Caco-2 (cell line): ENCODE results near the gene CCR5AS.

Experiments used
- BruUV-seq: library from RNA; stranded (reverse); fragments of 400-500 nt; replicated peaks from 2 replicates; lab custom pipeline; 2021; lab: Mats Ljungman, UMichigan
- CTCF ChIA-PET: fragments of 300-600 bp; sonication (Branson Sonifier 250); formaldehyde crosslinking; loops from one replicate; lab custom pipeline; 2022; ENCODE audit warnings: antibody characterized with exemption; lab: Charles Lee
- POLR2A ChIA-PET: fragments of 300-600 bp; sonication (Branson Sonifier 250); formaldehyde crosslinking; loops from one replicate; lab custom pipeline; 2022; ENCODE audit warnings: antibody characterized with exemption; lab: Charles Lee
- DNase-seq, 2 experiments: peaks; one replicate each; pipeline versions ENCODE4 v3.0.0 to v3.0.0-alpha.2; 2020 to 2022
- H3K27me3 ChIP-seq: replicated peaks from 2 replicates; pipeline ENCODE4 v1.6.0; 2011; ENCODE audit warnings: low read length; ENCODE audit not compliant: control insufficient read depth, insufficient read depth
- H3K36me3 ChIP-seq: 2 replicates; pipeline ENCODE4 v1.5.1; 2011; ENCODE audit warnings: low read length; ENCODE audit not compliant: control insufficient read depth, insufficient read depth
- H3K4me1 ChIP-seq: fragments of 250-450 bp; sonication (Bioruptor Pico); 2 replicates; pipeline ENCODE4 v1.5.1; 2020; ENCODE audit warnings: mild to moderate bottlenecking
- H3K4me3 ChIP-seq: 2 replicates; pipeline ENCODE4 v1.5.1; 2011; ENCODE audit warnings: low read depth, mild to moderate bottlenecking, control low read depth, low read length
- H3K9me3 ChIP-seq: fragments of 250-450 bp; sonication (Bioruptor Pico); 2 replicates; pipeline ENCODE4 v1.5.1; 2020; ENCODE audit warnings: mild to moderate bottlenecking, moderate library complexity
- H3K27ac Mint-ChIP-seq: one replicate; pipeline ENCODE4 v1.8.0; 2022; ENCODE audit warnings: mixed read lengths; ENCODE audit not compliant: unreplicated experiment
- H3K27me3 Mint-ChIP-seq: one replicate; pipeline ENCODE4 v1.8.0; 2022; ENCODE audit warnings: mixed read lengths; ENCODE audit not compliant: insufficient read depth, unreplicated experiment
- H3K36me3 Mint-ChIP-seq: one replicate; pipeline ENCODE4 v1.8.0; 2022; ENCODE audit warnings: mild to moderate bottlenecking, mixed read lengths; ENCODE audit not compliant: insufficient read depth, unreplicated experiment
- H3K4me1 Mint-ChIP-seq: one replicate; pipeline ENCODE4 v1.8.0; 2022; ENCODE audit warnings: low read depth, mixed read lengths; ENCODE audit not compliant: unreplicated experiment
- H3K4me3 Mint-ChIP-seq: one replicate; pipeline ENCODE4 v1.8.0; 2022; ENCODE audit warnings: mild to moderate bottlenecking, moderate library complexity, mixed read lengths; ENCODE audit not compliant: unreplicated experiment
- H3K9me3 Mint-ChIP-seq: one replicate; pipeline ENCODE4 v1.8.0; 2022; ENCODE audit warnings: mixed read lengths; ENCODE audit not compliant: unreplicated experiment
- intact Hi-C: fragments of 100-400 bp; cut with micrococcal nuclease; formaldehyde crosslinking; loops from one replicate; pipeline ENCODE4 v1.10.0; 2022; ENCODE audit not compliant: unreplicated experiment
- TF ChIP-seq, protein P1 (sequence below), 2 experiments: fragments of 200-600 bp in 1 of 2; IDR thresholded peaks; 1 replicate in 1 of 2; 2 replicates in 1 of 2; pipeline versions ENCODE4 v1.5.1 to v1.8.0; 2011 to 2022; ENCODE audit warnings: antibody characterized with exemption in 1 of 2, control low read depth in 1 of 2, inconsistent platforms in 1 of 2, low read depth in 1 of 2, low read length in 1 of 2, mild to moderate bottlenecking in 1 of 2, moderate library complexity in 1 of 2; ENCODE audit not compliant: insufficient read depth in 1 of 2, severe bottlenecking in 1 of 2, unreplicated experiment in 1 of 2

CCR5AS gene

DNA sequence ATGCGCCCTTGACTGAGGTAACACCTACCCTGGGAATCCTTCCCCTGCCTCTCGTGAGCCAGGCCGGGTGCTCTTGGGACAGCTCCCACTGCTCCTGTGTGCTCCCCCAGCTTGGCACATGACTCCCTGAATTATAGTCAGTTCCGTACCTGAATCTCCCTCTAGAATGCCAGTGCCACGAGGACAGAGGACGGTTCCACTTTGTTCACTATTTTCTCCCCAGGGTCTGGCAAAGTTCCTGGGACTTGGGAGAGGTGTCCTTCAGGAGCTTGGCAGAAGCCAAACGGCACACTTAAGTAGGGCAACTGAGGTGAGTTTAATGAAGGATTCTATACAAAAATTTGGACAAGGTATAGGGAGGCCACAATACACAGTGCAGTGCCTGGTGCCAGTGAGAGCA is 9.8 kb downstream of the CCR5AS start:
- Mint-ChIP-seq H3K4me1 (peaks cover 24% of the 10 kb centered on the region), H3K27ac (no peak overlapping the region), H3K27me3 (no peaks in the 10 kb centered on the region), H3K36me3 (peaks cover 5% of the 10 kb centered on the region), H3K9me3 (no peaks in the 10 kb centered on the region), H3K4me3 (no peak overlapping the region)
- no TSS peak for BruUV-seq
- peaks cover 8% of the 10 kb centered on the region for H3K4me1 ChIP-seq
- H3K9me3 ChIP-seq = no peaks in the 10 kb centered on the region
- no peak for DNase-seq
- TF ChIP-seq, protein P1, sequence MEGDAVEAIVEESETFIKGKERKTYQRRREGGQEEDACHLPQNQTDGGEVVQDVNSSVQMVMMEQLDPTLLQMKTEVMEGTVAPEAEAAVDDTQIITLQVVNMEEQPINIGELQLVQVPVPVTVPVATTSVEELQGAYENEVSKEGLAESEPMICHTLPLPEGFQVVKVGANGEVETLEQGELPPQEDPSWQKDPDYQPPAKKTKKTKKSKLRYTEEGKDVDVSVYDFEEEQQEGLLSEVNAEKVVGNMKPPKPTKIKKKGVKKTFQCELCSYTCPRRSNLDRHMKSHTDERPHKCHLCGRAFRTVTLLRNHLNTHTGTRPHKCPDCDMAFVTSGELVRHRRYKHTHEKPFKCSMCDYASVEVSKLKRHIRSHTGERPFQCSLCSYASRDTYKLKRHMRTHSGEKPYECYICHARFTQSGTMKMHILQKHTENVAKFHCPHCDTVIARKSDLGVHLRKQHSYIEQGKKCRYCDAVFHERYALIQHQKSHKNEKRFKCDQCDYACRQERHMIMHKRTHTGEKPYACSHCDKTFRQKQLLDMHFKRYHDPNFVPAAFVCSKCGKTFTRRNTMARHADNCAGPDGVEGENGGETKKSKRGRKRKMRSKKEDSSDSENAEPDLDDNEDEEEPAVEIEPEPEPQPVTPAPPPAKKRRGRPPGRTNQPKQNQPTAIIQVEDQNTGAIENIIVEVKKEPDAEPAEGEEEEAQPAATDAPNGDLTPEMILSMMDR (IDR thresholded peaks at IDR 0.05; ENCODE audit: insufficient read depth in 1 of 2, low read depth in 1 of 2, low read length in 1 of 2, severe bottlenecking in 1 of 2, unreplicated experiment in 1 of 2) = no peak
- ChIA-PET CTCF (no interaction called here), POLR2A (no interaction called here)
- no peaks in the 10 kb centered on the region for H3K27me3 ChIP-seq
- no peak overlapping the region for H3K4me3 ChIP-seq
- intact Hi-C loops = no loop called here
- H3K36me3 ChIP-seq = no peaks in the 10 kb centered on the region

GRCh38 chr3:46395766-46396530 is 10.9 kb downstream of the CCR5AS start:
- no peaks in the 10 kb centered on the region for H3K9me3 Mint-ChIP-seq
- peaks cover 24% of the 10 kb centered on the region for H3K4me1 Mint-ChIP-seq
- intact Hi-C loops = no loop called here
- TF ChIP-seq, protein P1 (IDR thresholded peaks at IDR 0.05; ENCODE audit: insufficient read depth in 1 of 2, low read depth in 1 of 2, low read length in 1 of 2, severe bottlenecking in 1 of 2, unreplicated experiment in 1 of 2) = no peak
- Histone ChIP-seq H3K4me3 (no peak overlapping the region), H3K9me3 (no peaks in the 10 kb centered on the region), H3K4me1 (peaks cover 8% of the 10 kb centered on the region), H3K27me3 (no peaks in the 10 kb centered on the region), H3K36me3 (no peaks in the 10 kb centered on the region)
- no peak overlapping the region for H3K27ac Mint-ChIP-seq
- ChIA-PET CTCF (no interaction called here), POLR2A (no interaction called here)
- H3K36me3 Mint-ChIP-seq = peaks cover 5% of the 10 kb centered on the region
- no peaks in the 10 kb centered on the region for H3K27me3 Mint-ChIP-seq
- DNase-seq = no peak
- H3K4me3 Mint-ChIP-seq = no peak overlapping the region
- BruUV-seq = no TSS peak

GRCh38 chr3:46395210-46395661 is 11.6 kb downstream of the CCR5AS start:
- Histone ChIP-seq H3K36me3 (no peaks in the 10 kb centered on the region), H3K4me1 (peaks cover 8% of the 10 kb centered on the region), H3K9me3 (no peaks in the 10 kb centered on the region), H3K4me3 (no peak overlapping the region), H3K27me3 (no peaks in the 10 kb centered on the region)
- peaks cover 5% of the 10 kb centered on the region for H3K36me3 Mint-ChIP-seq
- no peaks in the 10 kb centered on the region for H3K27me3 Mint-ChIP-seq
- ChIA-PET POLR2A (no interaction called here), CTCF (no interaction called here)
- no peak overlapping the region for H3K4me3 Mint-ChIP-seq
- H3K9me3 Mint-ChIP-seq = no peaks in the 10 kb centered on the region
- DNase-seq = no peak
- intact Hi-C loops = no loop called here
- BruUV-seq = no TSS peak
- TF ChIP-seq, protein P1 (IDR thresholded peaks at IDR 0.05; ENCODE audit: insufficient read depth in 1 of 2, low read depth in 1 of 2, low read length in 1 of 2, severe bottlenecking in 1 of 2, unreplicated experiment in 1 of 2) = peak in 1 of 2 experiments; percentile 19
- H3K4me1 Mint-ChIP-seq = peaks cover 24% of the 10 kb centered on the region
- H3K27ac Mint-ChIP-seq = peak overlapping the region; percentile 6
